GM23248 (cell line): Measurements from ENCODE around the gene ALPL. TPM values are rescaled to one million over a fixed set of nuclear protein-coding genes. Genes with fewer than 3 reads are reported as not detected.

Experiments
- DNase-seq: peaks from one replicate; pipeline ENCODE4 v3.0.0-alpha.2; 2015
- H2AFZ ChIP-seq: fragments of 200-600 bp; sonication (generic); 2 replicates; pipeline ENCODE4 v1.6.1; 2016; ENCODE audit warnings: antibody characterized with exemption
- H3F3A ChIP-seq: fragments of 200-600 bp; sonication (generic); 2 replicates; pipeline ENCODE4 v1.6.1; 2016; ENCODE audit warnings: mild to moderate bottlenecking, antibody characterized with exemption, mixed run types; ENCODE audit not compliant: insufficient read depth
- H3K27ac ChIP-seq: fragments of 200-600 bp; sonication (generic); 2 replicates; pipeline ENCODE4 v1.5.1; 2016; ENCODE audit warnings: mild to moderate bottlenecking
- H3K27me3 ChIP-seq: fragments of 200-600 bp; sonication (generic); replicated peaks from 2 replicates; pipeline ENCODE4 v1.6.1; 2016; ENCODE audit warnings: mild to moderate bottlenecking; ENCODE audit not compliant: insufficient read depth
- H3K36me3 ChIP-seq: fragments of 200-600 bp; sonication (generic); 2 replicates; pipeline ENCODE4 v1.6.1; 2016; ENCODE audit warnings: low read depth, mild to moderate bottlenecking
- H3K4me1 ChIP-seq: fragments of 200-600 bp; sonication (generic); 2 replicates; pipeline ENCODE4 v1.6.1; 2016; ENCODE audit warnings: mild to moderate bottlenecking; ENCODE audit not compliant: insufficient read depth
- H3K4me2 ChIP-seq: fragments of 200-600 bp; sonication (generic); one replicate; pipeline ENCODE4 v1.6.1; 2016; ENCODE audit warnings: mild to moderate bottlenecking; ENCODE audit not compliant: unreplicated experiment
- H3K4me3 ChIP-seq: fragments of 200-600 bp; sonication (generic); 2 replicates; pipeline ENCODE4 v1.5.1; 2016; ENCODE audit warnings: mild to moderate bottlenecking
- H3K79me2 ChIP-seq: fragments of 200-600 bp; sonication (generic); 2 replicates; pipeline ENCODE4 v1.6.1; 2016; ENCODE audit warnings: mild to moderate bottlenecking; ENCODE audit not compliant: insufficient read depth
- H3K9ac ChIP-seq: fragments of 200-600 bp; sonication (generic); 2 replicates; pipeline ENCODE4 v1.6.1; 2016; ENCODE audit warnings: mild to moderate bottlenecking
- H3K9me2 ChIP-seq: fragments of 200-600 bp; sonication (generic); 2 replicates; pipeline ENCODE4 v1.6.1; 2016; ENCODE audit warnings: mixed run types, mild to moderate bottlenecking, moderate library complexity; ENCODE audit not compliant: insufficient read depth
- H3K9me3 ChIP-seq: fragments of 200-600 bp; sonication (generic); one replicate; pipeline ENCODE4 v1.6.1; 2017; ENCODE audit warnings: low read depth
- H4K20me1 ChIP-seq: fragments of 200-600 bp; sonication (generic); 2 replicates; pipeline ENCODE4 v1.6.0; 2016; ENCODE audit not compliant: insufficient read depth
- EZH2 ChIP-seq: fragments of 200-600 bp; sonication (generic); IDR thresholded peaks from 2 replicates; pipeline ENCODE4 v1.6.1; 2018; ENCODE audit warnings: antibody characterized with exemption, mild to moderate bottlenecking; ENCODE audit not compliant: insufficient read depth, poor library complexity, severe bottlenecking
- EZH2phosphoT487 ChIP-seq: fragments of 200-600 bp; sonication (generic); IDR thresholded peaks from 2 replicates; pipeline ENCODE4 v1.6.1; 2018; ENCODE audit warnings: antibody characterized with exemption, moderate library complexity, mild to moderate bottlenecking, low read depth; ENCODE audit not compliant: insufficient read depth
- WGBS, 2 experiments: methylation state at CpG; one replicate each; pipeline ENCODE4 v1.1.6; 2015 to 2017; ENCODE audit warnings: low lambda C conversion rate in 2 of 2, low coverage in 1 of 2; ENCODE audit errors: missing lambda C conversion rate in 2 of 2; 5-methylcytosine and 5-hydroxymethylcytosine counted together
- in situ Hi-C: fragments of 300-500 bp; cut with MboI; formaldehyde crosslinking; loops from 2 replicates; pipeline ENCODE4 v1.15.0; 2020
- polyA plus RNA-seq: library from polyadenylated mRNA; unstranded; fragments of >200 nt; fragmentation: Nextera tagmentation; extraction: Ambion mirVana; gene quantifications from 2 replicates; pipeline ENCODE4 v1.2.1, GENCODE V29; 2016
- total RNA-seq: library from RNA; depleted of rRNA; stranded (reverse); fragments of >200 nt; shearing (Covaris generic); gene quantifications from 2 replicates; pipeline ENCODE4 v1.2.3, GENCODE V29; 2014

The ALPL gene
- total and polyA plus RNA-seq, 2 experiments from 2014 or later, result 0.95 TPM; not detected in 1

GRCh38 chr1:21568006-21568746 is 59.0 kb downstream of the ALPL start:
- Histone ChIP-seq H3K4me2 (no peak overlapping the region), H3K9me2 (no peaks in the 10 kb centered on the region), H3K9me3 (no peaks in the 10 kb centered on the region), H3K4me1 (peaks cover 13% of the 10 kb centered on the region; the same call in 1 of the 2 replicates), H3K36me3 (no peaks in the 10 kb centered on the region), H3K27ac (peak overlapping the region; percentile 23; the same call in 1 of the 2 replicates), H3K4me3 (no peak overlapping the region), H3K27me3 (no peaks in the 10 kb centered on the region), H2AFZ (no peak overlapping the region), H3F3A (no peaks in the 10 kb centered on the region; the same call in 1 of the 2 replicates), H4K20me1 (no peaks in the 10 kb centered on the region), H3K9ac (no peak overlapping the region), H3K79me2 (no peaks in the 10 kb centered on the region)
- no peak for TF ChIP-seq EZH2
- TF ChIP-seq EZH2phosphoT487, result no peak
- in situ Hi-C loops, result no loop called here
- 80 to 81% methylated on average over 15 of the region's 15 CpGs for WGBS, 2 experiments
- peak; percentile 47 for DNase-seq

- Histone ChIP-seq H3K79me2 (no peaks in the 10 kb centered on the region), H3K27ac (no peak overlapping the region), H3K4me2 (no peak overlapping the region), H3K27me3 (no peaks in the 10 kb centered on the region), H4K20me1 (no peaks in the 10 kb centered on the region), H3K4me1 (peaks cover 13% of the 10 kb centered on the region; the same call in 1 of the 2 replicates), H3K9me2 (no peaks in the 10 kb centered on the region), H3K36me3 (no peaks in the 10 kb centered on the region), H3K4me3 (no peak overlapping the region), H3F3A (no peaks in the 10 kb centered on the region; the same call in 1 of the 2 replicates), H3K9ac (no peak overlapping the region), H2AFZ (no peak overlapping the region), H3K9me3 (no peaks in the 10 kb centered on the region)
- WGBS, 2 experiments, result 75 to 78% methylated on average over 8 to 10 of the region's 10 CpGs
- no peak for DNase-seq
- no peak for TF ChIP-seq EZH2
- TF ChIP-seq EZH2phosphoT487, result no peak
- in situ Hi-C loops, result no loop called here
Measured at GRCh38 chr1:21568809-21569385, 59.7 kb downstream of the ALPL start.

- 92 to 94% methylated on average over 10 of the region's 10 CpGs for WGBS, 2 experiments
- H3K9me3 ChIP-seq, result no peaks in the 10 kb centered on the region
- H2AFZ ChIP-seq, result no peak overlapping the region
- H3K4me3 ChIP-seq, result no peak overlapping the region
- no peaks in the 10 kb centered on the region; the same call in 1 of the 2 replicates for H3F3A ChIP-seq
- H3K9ac ChIP-seq, result no peak overlapping the region
- no peak for DNase-seq
- no peak overlapping the region for H3K27ac ChIP-seq
- H3K79me2 ChIP-seq, result no peaks in the 10 kb centered on the region
- no peaks in the 10 kb centered on the region for H4K20me1 ChIP-seq
- TF ChIP-seq EZH2phosphoT487, result no peak
- no peak for TF ChIP-seq EZH2
- no peaks in the 10 kb centered on the region for H3K27me3 ChIP-seq
- no peak overlapping the region for H3K4me2 ChIP-seq
- peaks cover 18% of the 10 kb centered on the region; the same call in 1 of the 2 replicates for H3K4me1 ChIP-seq
- no peaks in the 10 kb centered on the region for H3K36me3 ChIP-seq
- in situ Hi-C loops, result no loop called here
- no peaks in the 10 kb centered on the region for H3K9me2 ChIP-seq
Measured at GRCh38 chr1:21569820-21570527, 60.8 kb downstream of the ALPL start.

- H3K27me3 ChIP-seq, result no peaks in the 10 kb centered on the region
- 72 to 86% methylated on average over 4 to 5 of the region's 5 CpGs for WGBS, 2 experiments
- no peaks in the 10 kb centered on the region for H4K20me1 ChIP-seq
- no peaks in the 10 kb centered on the region; the same call in 1 of the 2 replicates for H3F3A ChIP-seq
- no peak overlapping the region for H3K27ac ChIP-seq
- DNase-seq, result no peak
- no peak overlapping the region for H3K4me2 ChIP-seq
- no peak overlapping the region for H2AFZ ChIP-seq
- H3K9ac ChIP-seq, result no peak overlapping the region
- no peaks in the 10 kb centered on the region for H3K9me2 ChIP-seq
- no peaks in the 10 kb centered on the region for H3K36me3 ChIP-seq
- no peak overlapping the region for H3K4me3 ChIP-seq
- H3K9me3 ChIP-seq, result no peaks in the 10 kb centered on the region
- no peaks in the 10 kb centered on the region for H3K79me2 ChIP-seq
- in situ Hi-C loops, result no loop called here
- no peak for TF ChIP-seq EZH2phosphoT487
- TF ChIP-seq EZH2, result no peak
- peaks cover 18% of the 10 kb centered on the region; the same call in 1 of the 2 replicates for H3K4me1 ChIP-seq
Measured at GRCh38 chr1:21570528-21570875, 61.3 kb downstream of the ALPL start.
